Ascending aorta (tissue), 2 donors: ENCODE measurements around the gene FAT1. TPM values are rescaled to one million over a fixed set of nuclear protein-coding genes. Genes with fewer than 3 reads are reported as not detected.
A peak's percentile ranks its signal among the peaks of the same experiment; 100 is the strongest.

ENCODE experiments used
- DNase-seq, 2 donors: peaks; one replicate each; pipeline ENCODE4 v3.0.0-alpha.2; 2019; ENCODE audit warnings: low spot score in 2 of 2
- H3K27ac ChIP-seq, 2 donors: fragments of 200-600 bp; sonication (generic); one replicate each; pipeline ENCODE4 v1.5.1; 2016 to 2017; ENCODE audit warnings: mild to moderate bottlenecking in 1 of 2
- H3K27me3 ChIP-seq: fragments of 200-600 bp; sonication (generic); one replicate; pipeline ENCODE4 v1.5.1; 2017
- H3K36me3 ChIP-seq, 2 donors: fragments of 200-600 bp; sonication (generic); one replicate each; pipeline ENCODE4 v1.5.1; 2016
- H3K4me1 ChIP-seq, 2 donors: fragments of 200-600 bp; sonication (generic); one replicate each; pipeline ENCODE4 v1.5.1; 2016 to 2017; ENCODE audit warnings: mild to moderate bottlenecking in 1 of 2
- H3K4me3 ChIP-seq, 2 donors: fragments of 200-600 bp; sonication (generic); one replicate each; pipeline ENCODE4 v1.5.1; 2016 to 2017; ENCODE audit warnings: mild to moderate bottlenecking in 1 of 2
- H3K9me3 ChIP-seq, 2 donors: fragments of 200-600 bp; sonication (generic); one replicate each; pipeline ENCODE4 v1.5.1; 2016
- intact Hi-C: fragments of 100-400 bp; cut with DNase I; formaldehyde crosslinking; loops from one replicate; pipeline ENCODE4 v1.15.1; 2023
- total RNA-seq: library from RNA; depleted of rRNA; stranded (reverse); fragments of >200 nt; gene quantifications from one replicate; pipeline ENCODE4 v1.1.0, GENCODE V29; 2016
- TF ChIP-seq, protein P1 (sequence below), 3 experiments: fragments of 200-600 bp in 2 of 3; fragments of 450-650 bp in 1 of 3; sonication (generic) in 2 of 3; IDR thresholded peaks; one replicate each; pipeline ENCODE4 v1.5.1; 2016 to 2019; ENCODE audit warnings: antibody characterized with exemption in 3 of 3, mild to moderate bottlenecking in 1 of 3, moderate library complexity in 1 of 3

FAT1 gene
- total RNA-seq, 1 donor from 2014 or later = 52.9 TPM

DNA sequence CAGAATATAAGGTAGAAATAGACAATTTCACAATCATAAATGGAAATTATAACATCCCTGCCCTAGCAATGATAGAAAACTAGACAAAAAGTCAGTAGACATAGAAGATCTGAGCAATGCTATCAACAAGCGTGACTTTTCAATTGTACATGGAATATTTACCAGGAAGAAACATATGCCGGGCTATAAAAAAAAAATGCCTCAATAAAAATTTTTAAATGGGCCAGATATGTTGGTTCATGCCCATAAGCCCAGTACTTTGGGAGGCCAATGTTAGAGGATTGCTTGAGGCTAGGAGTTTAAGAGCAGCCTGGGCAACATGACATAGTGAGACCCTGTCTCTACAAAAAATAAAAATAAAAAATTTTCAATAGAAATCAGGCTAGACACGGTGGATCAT lies 163.0 kb downstream of the FAT1 start:
- TF ChIP-seq, protein P1, sequence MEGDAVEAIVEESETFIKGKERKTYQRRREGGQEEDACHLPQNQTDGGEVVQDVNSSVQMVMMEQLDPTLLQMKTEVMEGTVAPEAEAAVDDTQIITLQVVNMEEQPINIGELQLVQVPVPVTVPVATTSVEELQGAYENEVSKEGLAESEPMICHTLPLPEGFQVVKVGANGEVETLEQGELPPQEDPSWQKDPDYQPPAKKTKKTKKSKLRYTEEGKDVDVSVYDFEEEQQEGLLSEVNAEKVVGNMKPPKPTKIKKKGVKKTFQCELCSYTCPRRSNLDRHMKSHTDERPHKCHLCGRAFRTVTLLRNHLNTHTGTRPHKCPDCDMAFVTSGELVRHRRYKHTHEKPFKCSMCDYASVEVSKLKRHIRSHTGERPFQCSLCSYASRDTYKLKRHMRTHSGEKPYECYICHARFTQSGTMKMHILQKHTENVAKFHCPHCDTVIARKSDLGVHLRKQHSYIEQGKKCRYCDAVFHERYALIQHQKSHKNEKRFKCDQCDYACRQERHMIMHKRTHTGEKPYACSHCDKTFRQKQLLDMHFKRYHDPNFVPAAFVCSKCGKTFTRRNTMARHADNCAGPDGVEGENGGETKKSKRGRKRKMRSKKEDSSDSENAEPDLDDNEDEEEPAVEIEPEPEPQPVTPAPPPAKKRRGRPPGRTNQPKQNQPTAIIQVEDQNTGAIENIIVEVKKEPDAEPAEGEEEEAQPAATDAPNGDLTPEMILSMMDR (IDR thresholded peaks at IDR 0.05) = no peak
- intact Hi-C loops = no loop called here
- no peaks in the 10 kb centered on the region for H3K36me3 ChIP-seq
- H3K27ac ChIP-seq = no peak overlapping the region
- no peak for DNase-seq
- no peaks in the 10 kb centered on the region for H3K9me3 ChIP-seq
- H3K4me1 ChIP-seq = no peaks in the 10 kb centered on the region
- H3K27me3 ChIP-seq = no peaks in the 10 kb centered on the region
- no peak overlapping the region for H3K4me3 ChIP-seq

DNA sequence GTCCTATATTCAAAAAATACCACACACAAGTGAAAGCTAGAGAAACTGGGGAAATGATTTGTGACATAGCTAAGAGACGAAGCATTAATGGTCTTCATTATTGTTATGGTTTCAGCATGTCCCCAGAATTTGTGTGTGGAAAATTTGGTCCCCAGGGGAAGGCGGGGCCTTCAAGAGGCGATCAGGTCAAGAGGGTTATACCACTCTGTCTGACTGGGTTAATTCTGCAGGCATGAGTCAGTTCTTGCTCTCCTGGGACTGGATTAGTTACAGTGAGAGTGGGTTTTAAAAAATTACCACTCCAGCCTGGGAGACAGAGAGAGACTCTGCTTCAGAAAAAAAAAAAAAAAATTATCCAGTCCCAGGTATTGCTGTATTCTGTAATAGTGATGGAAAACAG lies 166.2 kb downstream of the FAT1 start:
- intact Hi-C loops = no loop called here
- Histone ChIP-seq H3K36me3 (no peaks in the 10 kb centered on the region), H3K4me1 (no peaks in the 10 kb centered on the region), H3K27ac (no peak overlapping the region), H3K4me3 (no peak overlapping the region), H3K9me3 (no peaks in the 10 kb centered on the region), H3K27me3 (no peaks in the 10 kb centered on the region)
- DNase-seq = no peak
- TF ChIP-seq, protein P1 (IDR thresholded peaks at IDR 0.05) = no peak

DNA sequence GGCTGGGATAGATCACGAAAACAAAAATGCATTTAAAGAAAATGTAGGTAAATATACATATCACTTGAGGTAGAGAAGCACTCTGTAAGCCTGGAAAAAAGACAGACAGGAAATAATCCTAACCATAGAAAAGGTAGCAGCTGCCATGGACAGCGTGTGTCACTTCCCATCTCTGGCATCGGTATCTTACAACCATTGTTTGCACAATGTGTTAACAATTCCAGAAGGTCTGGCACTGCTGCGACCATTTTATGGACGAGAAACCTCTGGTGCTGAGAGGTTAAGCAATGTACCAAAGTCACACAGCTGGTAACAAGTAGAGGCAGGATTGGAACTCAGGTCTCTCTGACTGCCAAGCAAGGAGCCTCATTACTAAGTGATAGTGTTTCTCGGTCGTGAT lies 166.6 kb downstream of the FAT1 start:
- Histone ChIP-seq H3K4me1 (no peaks in the 10 kb centered on the region), H3K9me3 (no peaks in the 10 kb centered on the region), H3K36me3 (no peaks in the 10 kb centered on the region), H3K27me3 (no peaks in the 10 kb centered on the region), H3K4me3 (no peak overlapping the region), H3K27ac (no peak overlapping the region)
- TF ChIP-seq, protein P1 (IDR thresholded peaks at IDR 0.05) = no peak
- intact Hi-C loops = no loop called here
- no peak for DNase-seq

DNA sequence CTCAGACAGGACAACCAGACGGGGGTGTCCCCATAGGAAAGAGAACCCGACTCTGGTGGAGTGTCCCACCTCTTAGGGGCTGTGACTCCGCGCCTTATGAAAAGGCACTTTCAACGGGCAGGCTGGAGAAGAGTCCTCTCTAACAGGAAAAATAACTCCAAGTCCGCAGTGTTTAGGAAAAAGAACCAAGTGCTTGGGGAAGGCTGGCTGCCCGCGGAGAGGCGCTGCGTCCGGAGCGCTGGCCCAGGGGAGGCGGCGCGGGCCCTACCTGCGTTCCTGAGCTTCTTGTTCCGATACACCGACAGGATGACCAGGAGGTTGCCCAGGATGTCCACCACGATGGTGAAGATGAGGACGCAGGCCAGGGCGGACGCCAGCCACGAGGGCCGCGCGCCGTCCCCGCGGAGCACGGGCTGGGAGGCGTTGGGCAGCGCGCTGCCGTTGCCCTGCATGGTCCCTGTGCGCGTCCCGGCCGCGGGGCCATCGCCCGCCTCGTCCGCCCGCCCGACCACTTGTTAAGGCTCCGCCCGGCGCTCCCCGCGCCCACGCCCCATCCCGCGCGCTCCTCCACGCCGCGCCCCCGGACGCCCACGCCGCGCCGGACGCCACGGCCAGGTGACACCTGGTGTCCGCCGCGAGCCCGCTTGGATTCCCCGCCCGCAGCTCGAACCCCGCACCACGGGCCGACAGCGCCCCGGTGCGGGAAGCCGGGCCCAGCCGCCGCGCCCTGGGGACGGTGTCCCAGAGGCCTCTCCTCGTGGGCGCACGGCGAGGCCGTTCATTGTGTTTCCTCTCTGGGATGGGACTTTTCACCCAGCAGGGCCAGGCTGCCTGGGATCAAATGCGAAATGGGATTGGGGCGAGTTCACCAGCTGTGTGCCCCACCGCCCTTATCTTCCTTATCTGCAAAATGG lies 168.5 kb downstream of the FAT1 start, which contains the start of gene MTNR1A:
TSS of gene MTNR1A (minus strand) at position 654 of the 914 bp plus-strand sequence. CDS start at position 452, 202 bp downstream.
- intact Hi-C loops = no loop called here
- peak within 1 kb of the TSS; percentile 39 to 54 for H3K4me3 ChIP-seq

DNA sequence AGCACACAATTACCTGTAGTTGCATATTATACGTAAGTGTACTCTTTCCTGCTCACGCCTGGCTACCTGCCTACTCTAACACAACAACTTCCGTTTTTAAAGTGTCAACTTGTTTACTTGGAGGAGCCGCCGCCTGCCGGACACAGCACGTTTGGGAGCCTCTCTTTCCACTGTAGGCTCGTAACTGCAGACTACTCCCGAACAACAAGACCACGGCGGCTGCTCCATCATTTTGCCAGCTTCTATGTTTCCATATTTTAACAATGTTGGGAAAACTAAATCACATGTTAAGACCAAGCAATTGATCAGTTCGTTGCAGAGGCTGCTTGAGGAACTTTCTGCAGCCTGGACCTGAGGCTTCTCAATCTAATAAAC lies 169.1 kb downstream of the FAT1 start:
- peak overlapping the region in 1 of 2 donors; percentile 39 for H3K4me3 ChIP-seq

More for the DNA sequence above, 168.5 kb downstream of the FAT1 start, which contains the start of gene MTNR1A:
- no peaks in the 10 kb centered on the region for H3K4me1 ChIP-seq
- H3K36me3 ChIP-seq = no peaks in the 10 kb centered on the region
- H3K9me3 ChIP-seq = no peaks in the 10 kb centered on the region
- H3K27ac ChIP-seq = no peak within 1 kb of the TSS
- no peak for DNase-seq
- no peaks in the 10 kb centered on the region for H3K27me3 ChIP-seq
- TF ChIP-seq, protein P1 (IDR thresholded peaks at IDR 0.05) = no peak

More for the DNA sequence above, 169.1 kb downstream of the FAT1 start:
- no peaks in the 10 kb centered on the region for H3K27me3 ChIP-seq
- H3K4me1 ChIP-seq = no peaks in the 10 kb centered on the region
- DNase-seq = no peak
- H3K36me3 ChIP-seq = no peaks in the 10 kb centered on the region
- no peak overlapping the region for H3K27ac ChIP-seq
- intact Hi-C loops = no loop called here
- no peaks in the 10 kb centered on the region for H3K9me3 ChIP-seq
- TF ChIP-seq, protein P1 (IDR thresholded peaks at IDR 0.05) = no peak
